Measurements from ENCODE around the gene TP53I13.

Gene TP53I13

GRCh38 chr17:29593591-29594518 lies 25.4 kb downstream of the TP53I13 start:
- DNase-seq (ENCODE audit: low read depth) = no peak

GRCh38 chr17:29594519-29595090 lies 26.1 kb downstream of the TP53I13 start:
- no peak for DNase-seq (ENCODE audit: low read depth)

- no peak for DNase-seq (ENCODE audit: low read depth)
Measured at GRCh38 chr17:29595107-29595942, 26.8 kb downstream of the TP53I13 start.

- DNase-seq (ENCODE audit: low read depth) = no peak
Measured at GRCh38 chr17:29595943-29596774, 27.7 kb downstream of the TP53I13 start.

- no peak for DNase-seq (ENCODE audit: low read depth)
Measured at GRCh38 chr17:29596811-29597210, 28.3 kb downstream of the TP53I13 start.

- no peak for DNase-seq (ENCODE audit: low read depth)
Measured at GRCh38 chr17:29597361-29598172, 29.1 kb downstream of the TP53I13 start.

GRCh38 chr17:29603109-29603674 lies 34.7 kb downstream of the TP53I13 start:
- DNase-seq (ENCODE audit: low read depth) = no peak

- no peak for DNase-seq (ENCODE audit: low read depth)
Measured at GRCh38 chr17:29607557-29608195, 39.2 kb downstream of the TP53I13 start.

GRCh38 chr17:29608986-29609385 lies 40.5 kb downstream of the TP53I13 start:
- DNase-seq (ENCODE audit: low read depth) = no peak

- DNase-seq (ENCODE audit: low read depth) = no peak
Measured at GRCh38 chr17:29610395-29610794, 41.9 kb downstream of the TP53I13 start.

GRCh38 chr17:29611351-29612093 lies 43.0 kb downstream of the TP53I13 start:
- DNase-seq (ENCODE audit: low read depth) = no peak

GRCh38 chr17:29612094-29612403 lies 43.5 kb downstream of the TP53I13 start:
- DNase-seq (ENCODE audit: low read depth) = no peak

- no peak for DNase-seq (ENCODE audit: low read depth)
Measured at GRCh38 chr17:29612404-29613280, 44.1 kb downstream of the TP53I13 start.

- DNase-seq (ENCODE audit: low read depth) = peak; percentile 83
Measured at GRCh38 chr17:29613352-29613837, 44.9 kb downstream of the TP53I13 start.

- no peak for DNase-seq (ENCODE audit: low read depth)
Measured at GRCh38 chr17:29613856-29614255, 45.4 kb downstream of the TP53I13 start.

- DNase-seq (ENCODE audit: low read depth) = no peak
Measured at GRCh38 chr17:29614349-29615047, 46.0 kb downstream of the TP53I13 start.

- peak; percentile 65 for DNase-seq (ENCODE audit: low read depth)
Measured at GRCh38 chr17:29615048-29615385, 46.5 kb downstream of the TP53I13 start.

Measured in T-helper 22 cell (primary cell).